Effector CD8-positive, alpha-beta T cell (primary cell): Measurements from ENCODE around the gene LIN9.
"Not testable (repeated sequence)": the region's sequence is repeated elsewhere in the genome, so short reads cannot be mapped to it uniquely, and the experiment has no call there.

ENCODE experiments used
- DNase-seq: peaks from one replicate; lab custom pipeline; 2025; lab: John Stamatoyannopoulos, UW

LIN9 gene

DNA sequence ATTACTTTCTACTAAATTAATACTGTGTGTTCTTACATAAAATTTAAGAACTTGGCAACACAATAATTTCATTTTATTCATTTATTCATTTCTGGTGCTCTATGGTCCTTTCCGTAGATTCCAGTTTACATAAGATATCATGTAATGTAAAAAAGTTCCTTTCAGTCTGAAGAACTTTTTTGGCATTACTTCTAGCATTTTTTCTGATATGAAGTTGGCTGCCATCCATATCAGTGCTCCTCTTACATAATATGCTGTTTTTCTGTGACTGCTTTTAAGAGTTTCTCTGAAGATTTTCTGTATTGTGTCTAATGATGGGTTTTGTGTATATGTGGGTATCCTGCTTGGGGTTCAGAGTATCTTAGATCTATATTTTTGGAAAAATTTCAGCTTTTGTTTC lies 34.8 kb downstream of the LIN9 start:
- no peak for DNase-seq

DNA sequence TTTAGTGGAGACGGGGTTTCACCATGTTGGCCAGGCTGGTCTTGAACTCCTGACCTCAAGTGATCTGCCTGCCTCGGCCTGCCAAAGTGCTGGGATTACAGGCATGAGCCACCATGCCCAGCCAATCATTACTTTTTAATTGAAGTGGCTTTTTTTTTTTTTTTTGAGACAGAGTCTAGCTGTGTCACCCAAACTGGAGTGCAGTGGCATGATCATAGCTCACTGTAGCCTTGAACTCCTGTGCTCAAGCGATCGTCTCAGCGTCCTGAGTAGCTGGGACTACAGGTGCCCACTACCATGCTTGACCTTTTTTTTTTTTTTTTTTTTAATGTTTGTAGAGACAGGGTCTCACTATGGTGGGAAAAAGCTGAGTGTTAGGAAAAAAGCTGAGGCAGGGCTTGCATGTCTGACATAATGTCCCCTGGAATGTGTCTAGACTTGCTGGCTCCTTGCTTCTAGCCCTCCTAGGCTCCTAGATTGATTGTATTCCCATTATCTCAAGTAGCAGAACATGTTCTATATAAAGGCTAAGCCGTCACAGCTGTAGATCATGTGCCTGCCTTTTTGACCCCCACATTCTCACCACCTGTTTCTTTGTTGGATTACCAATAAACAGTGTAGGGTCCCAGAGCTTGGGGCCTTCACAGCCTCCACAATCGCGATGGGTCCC lies 36.6 kb downstream of the LIN9 start:
- DNase-seq = not testable (repeated sequence)

DNA sequence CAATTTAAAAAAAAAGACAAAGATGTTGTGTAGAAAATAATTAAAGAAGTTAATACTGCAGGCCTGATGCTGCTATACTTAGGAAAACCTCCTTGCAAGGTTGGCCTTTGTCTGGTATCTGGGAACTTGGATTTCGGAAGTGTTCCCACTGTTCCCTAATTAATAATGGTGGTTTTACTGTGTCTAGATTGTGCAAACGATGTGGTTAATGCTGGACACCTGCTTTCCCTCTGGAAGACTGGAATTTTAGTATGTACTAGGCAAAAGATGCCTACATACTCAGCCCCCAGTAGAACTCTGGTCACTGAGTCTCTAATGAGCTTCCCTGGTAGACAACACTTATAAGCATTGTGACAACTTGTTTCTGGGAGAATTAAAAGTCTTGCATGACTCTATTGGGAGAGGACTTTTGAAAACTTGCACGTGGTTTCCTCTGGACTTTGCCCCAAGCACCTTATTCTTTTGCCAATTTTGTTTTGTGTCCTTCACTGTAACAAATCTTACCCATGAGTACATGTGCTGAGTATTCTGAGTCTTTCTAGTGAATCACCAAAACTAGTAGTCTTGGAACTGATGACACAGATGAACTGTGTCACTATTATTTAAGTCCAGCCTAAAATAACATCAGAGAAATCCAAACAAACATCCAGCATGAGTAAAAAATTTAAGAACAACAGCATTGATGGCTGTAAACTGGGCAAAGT lies 40.4 kb downstream of the LIN9 start:
- DNase-seq = no peak

DNA sequence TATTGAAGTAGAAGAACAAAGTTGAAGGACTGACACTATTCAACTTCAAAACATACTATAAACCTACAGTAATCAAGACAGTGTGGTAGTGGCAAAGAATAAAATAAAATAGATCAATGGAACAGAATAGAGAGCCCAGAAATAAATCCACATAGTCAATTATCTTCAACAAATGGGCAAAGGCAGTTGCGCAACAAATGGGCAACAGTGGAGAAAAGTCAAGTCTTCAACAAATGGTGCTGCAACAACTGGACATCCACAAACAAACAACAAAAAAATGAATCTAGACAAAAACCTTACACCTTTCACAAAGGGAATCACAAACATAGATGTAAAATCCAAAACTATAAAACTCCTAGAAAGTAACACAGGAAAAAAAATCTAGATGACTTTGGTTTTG lies 47.1 kb downstream of the LIN9 start:
- DNase-seq = no peak

DNA sequence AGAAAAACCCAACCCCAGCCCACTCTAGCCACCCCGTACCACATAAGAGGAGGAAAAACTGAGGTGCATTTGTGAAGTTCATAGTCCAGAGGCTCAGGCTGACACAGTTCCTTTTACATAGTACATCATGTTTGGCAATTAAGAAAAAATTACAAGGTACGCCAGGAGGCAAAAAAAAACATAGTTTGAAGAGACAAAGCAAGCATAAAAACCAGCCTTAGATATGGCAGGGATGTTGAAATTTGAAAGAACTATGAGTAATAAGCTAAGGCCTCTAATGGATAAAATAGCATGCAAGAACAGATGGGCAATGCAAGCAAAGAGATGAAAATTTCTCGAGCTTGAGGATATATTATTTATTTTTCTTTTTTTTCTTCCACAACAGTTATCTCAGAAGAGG lies 53.6 kb downstream of the LIN9 start:
- no peak for DNase-seq

DNA sequence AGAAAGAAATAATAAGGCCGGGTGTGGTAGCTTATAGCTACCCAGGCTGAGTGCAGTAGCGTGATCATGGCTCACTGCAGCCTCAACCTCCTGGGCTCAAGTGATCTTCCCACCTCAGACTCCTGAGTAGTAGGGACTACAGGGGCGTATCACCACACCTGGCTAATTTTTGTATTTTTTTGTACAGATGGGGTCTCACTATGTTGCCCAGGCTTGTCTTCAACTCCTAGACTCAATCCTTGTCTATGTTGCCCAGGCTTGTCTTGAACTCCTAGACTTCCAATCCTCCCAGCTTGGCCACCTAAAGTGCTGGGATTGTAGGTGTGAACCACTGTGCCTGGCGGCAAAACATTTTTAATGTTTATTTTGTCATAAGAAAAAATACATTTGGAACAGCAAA lies 55.0 kb downstream of the LIN9 start:
- DNase-seq = no peak

DNA sequence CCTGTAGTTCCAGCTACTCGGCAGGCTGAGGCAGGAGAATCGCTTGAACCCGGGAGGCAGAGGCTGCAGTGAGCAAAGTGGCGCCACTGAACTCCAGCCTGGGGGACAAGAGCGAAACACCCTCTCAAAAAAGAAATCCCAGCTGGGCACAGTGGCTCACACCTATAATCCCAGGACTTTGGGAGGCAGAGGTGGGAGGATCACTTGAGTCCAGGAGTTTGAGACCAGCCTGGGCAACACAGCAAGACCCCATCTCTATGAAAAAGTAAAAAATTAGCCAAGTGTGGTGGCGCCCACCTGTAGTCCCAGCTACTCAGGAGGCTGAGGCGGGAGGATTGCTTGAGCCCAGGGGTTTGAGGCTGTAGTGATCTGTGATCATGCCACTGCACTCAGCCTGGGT lies 56.1 kb downstream of the LIN9 start:
- DNase-seq = not testable (repeated sequence)

DNA sequence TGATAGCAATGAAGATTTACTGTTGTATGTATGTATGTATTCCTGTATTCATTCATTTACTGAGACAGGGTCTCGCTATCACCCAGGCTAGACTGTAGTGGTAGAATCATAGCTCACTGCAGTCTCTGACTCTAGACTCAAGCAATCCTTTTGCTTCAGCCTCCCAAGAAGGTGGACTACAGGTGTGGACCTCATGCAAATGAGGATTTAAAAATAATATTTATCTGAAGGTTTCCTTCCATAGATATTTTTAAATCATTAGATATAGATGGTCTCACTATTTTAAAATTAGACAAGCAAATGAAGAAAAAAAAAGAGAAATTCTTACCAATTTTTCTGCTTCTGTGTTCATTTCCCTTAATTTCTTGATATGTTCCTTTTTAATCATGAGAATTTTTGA lies 58.5 kb downstream of the LIN9 start:
- no peak for DNase-seq

DNA sequence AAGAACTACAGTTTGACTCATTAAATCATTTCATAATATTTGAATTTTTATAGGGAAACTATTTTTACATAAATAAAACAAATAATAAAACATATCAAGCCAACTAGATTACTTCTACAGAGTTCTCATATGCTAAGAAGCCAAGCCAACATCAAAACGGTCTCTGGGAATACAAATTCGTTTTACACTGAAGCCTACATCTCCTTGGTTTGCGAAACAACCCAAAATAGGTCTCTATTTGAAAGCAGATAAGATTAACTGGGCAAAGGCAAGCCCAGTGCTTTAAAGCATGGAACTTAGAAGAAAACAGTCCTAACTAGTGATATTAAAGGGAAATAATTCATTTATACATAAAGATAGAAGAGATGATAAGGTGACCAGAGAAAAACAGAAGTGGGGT lies 60.2 kb downstream of the LIN9 start:
- no peak for DNase-seq

DNA sequence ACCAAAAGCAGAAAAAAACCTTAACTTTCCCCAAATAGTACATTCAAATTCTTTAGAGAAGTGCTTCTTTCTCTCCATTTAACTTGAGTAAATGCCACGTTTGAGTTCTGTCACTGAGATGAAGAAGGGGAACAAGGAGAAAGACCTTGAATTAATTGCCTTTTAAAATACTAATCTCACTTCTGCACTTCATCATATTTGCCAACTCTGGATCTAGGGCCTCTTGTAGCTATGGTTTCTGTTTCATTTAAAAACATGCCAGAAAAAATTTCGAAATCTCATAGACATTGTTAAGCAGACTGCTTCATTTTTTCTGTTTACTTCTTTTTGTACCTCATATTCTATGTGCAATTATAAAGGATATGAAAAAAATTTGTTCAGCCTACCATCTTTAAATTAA lies 60.9 kb downstream of the LIN9 start:
- no peak for DNase-seq

DNA sequence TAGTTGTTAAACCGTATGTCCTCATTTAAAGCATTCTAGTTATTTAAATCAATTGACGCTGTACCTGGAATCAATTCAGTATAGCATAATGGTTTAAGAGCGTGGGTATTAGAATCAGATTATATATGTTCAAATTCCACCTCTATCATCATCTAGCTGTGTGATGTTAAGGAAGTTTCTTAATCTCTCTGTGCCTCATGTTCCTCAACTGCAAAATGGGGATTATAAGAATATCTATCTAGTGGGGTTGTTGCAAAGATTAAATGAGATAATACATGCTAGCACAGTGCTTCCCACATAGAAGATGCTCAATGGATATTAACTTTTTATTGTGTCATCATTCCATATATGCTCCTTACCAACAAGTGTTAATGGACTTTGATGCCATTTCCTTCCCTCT lies 69.5 kb downstream of the LIN9 start:
- DNase-seq = no peak

DNA sequence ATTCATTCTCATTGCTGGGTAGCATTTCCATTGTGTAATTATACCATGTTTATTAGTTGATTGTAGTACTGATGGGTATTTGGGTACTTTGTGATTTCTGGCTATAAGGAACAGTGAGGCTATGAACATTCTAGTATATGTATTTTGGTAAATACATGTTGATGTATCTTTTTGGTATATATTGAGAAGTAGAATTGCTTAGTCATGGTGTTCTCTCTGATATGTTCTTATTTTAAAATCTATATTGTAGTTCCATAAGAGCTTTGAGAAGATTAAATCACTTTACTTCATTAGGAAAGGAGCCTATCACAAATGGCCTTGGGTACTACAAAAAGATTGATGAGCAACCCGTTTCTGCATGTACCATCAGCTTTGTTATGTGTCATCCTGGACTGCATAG lies 72.1 kb downstream of the LIN9 start:
- no peak for DNase-seq

DNA sequence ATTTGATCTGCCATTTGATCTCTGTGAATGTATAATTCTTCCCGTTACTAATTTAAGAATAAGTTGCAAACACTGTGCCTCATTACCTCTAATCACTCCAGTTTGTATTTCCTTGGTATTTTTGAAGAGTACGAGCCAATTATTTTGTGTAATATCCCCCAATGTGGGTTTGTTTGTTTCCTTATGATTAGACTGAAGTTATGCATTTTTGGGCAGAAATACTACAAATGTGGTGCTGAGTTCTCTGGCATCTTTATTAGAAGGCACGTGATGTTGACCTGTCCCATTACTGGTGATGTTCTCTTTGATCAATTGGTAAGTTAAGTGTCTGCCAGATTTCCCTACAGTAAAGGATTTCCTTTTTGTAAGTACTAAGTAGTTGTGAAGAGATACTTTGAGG lies 75.2 kb downstream of the LIN9 start:
- no peak for DNase-seq

DNA sequence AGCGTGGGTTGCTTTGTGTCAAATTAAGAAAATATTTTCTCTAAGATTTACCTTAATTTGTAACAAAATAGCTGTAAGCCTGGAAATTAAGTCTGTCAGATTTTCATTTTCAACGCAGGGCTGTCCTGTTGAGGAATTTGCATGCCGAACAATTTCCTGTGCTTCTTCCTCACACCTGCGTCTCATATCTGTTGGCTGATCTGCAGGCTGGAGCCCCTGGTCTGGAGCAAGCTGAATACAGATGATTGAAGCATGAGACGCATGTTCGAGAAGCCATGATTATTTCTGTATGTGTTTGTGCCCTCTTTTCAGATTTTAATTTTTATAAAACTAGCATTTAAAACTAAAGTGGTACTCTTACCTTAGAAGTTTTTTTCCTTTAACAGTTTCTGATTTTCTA lies 75.7 kb downstream of the LIN9 start:
- no peak for DNase-seq

DNA sequence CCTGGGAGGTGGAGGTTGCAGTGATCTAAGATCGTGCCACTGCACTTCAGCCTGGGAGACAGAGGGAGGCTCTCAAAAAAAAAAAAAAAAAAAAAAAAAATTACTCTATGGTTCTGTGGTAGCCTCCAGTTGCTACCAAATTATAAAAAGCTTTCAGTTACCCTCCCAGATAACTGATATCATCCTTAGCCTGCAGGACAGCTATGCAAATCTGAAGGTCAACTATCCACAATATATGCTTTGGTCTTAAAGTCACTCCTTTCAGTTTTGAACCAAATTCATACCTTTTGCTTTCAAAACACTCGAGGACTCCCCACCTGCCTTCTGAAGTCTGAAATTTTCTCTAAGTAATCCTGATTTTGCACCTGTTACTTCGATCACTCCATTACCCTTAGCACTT lies 82.4 kb downstream of the LIN9 start:
- no peak for DNase-seq

DNA sequence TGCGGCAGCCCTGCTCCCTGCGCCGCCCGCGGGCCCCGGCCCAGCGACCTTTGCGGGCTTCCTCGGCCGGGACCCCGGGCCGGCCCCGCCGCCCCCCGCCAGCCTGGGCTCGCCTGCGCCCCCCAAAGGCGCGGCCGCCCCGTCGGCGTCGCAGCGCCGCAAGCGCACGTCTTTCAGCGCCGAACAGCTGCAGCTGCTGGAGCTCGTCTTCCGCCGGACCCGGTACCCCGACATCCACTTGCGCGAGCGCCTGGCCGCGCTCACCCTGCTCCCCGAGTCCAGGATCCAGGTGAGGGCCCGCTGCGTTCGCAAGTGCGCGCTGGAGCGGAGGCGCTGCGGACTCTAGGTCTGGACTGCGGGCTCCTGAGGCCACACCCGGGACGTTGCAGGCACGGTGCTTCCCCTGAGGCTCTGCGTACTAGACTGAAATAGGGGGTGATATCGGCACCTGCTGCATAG lies 85.1 kb downstream of the LIN9 start:
- DNase-seq = no peak

DNA sequence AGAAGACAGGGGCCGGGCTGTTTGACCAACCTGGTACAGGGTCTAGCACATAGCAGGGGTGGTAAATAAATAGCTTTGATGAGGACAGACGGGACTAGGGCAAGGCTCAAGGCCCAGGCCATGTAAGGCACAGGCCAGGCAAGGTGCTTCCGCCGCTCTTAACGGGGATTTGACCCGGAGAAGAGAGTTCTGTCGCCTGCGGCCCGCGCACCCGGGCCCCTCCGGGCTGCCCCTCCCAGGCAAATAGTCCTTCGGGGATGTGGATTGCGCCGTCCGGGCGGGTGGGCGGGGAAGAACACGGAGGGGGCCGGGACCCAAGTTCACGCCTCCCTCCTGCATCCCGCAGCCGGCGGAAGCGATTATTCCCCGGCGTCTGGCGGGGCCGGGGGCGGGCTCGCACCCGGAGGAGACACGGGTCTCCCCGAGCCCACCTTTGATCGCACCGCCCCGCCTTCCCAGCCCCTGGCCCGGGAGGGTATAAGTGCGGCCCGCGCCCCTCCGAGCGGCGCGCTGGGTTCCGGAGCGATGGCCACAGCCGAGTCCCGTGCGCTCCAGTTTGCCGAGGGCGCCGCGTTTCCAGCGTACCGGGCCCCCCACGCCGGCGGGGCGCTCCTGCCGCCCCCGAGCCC lies 85.7 kb downstream of the LIN9 start, which contains the start of gene MIXL1:
MIXL1 (plus strand) TSS at position 508 of the 629 bp plus-strand sequence; CDS start at position 526, 18 bp downstream.
- no peak for DNase-seq

DNA sequence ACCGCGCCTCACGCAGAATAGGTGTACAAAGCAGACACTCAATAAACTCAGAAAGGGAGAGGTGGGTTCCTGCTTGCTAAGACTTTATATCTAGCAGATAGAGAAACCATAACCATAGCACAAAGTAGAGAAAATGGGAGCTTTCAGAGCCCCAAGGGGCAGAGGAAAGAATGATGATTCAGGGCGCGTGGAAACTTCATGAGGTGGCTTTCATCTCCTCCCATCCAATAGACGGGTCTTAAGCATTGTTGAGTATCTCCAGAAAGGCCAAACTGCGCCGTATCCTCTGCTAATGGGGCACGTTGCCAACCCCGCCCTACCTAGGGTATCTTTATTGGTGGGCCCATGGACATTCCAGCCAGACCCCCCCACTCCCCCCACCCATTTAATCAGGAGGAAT lies 86.3 kb downstream of the LIN9 start:
- DNase-seq = no peak

DNA sequence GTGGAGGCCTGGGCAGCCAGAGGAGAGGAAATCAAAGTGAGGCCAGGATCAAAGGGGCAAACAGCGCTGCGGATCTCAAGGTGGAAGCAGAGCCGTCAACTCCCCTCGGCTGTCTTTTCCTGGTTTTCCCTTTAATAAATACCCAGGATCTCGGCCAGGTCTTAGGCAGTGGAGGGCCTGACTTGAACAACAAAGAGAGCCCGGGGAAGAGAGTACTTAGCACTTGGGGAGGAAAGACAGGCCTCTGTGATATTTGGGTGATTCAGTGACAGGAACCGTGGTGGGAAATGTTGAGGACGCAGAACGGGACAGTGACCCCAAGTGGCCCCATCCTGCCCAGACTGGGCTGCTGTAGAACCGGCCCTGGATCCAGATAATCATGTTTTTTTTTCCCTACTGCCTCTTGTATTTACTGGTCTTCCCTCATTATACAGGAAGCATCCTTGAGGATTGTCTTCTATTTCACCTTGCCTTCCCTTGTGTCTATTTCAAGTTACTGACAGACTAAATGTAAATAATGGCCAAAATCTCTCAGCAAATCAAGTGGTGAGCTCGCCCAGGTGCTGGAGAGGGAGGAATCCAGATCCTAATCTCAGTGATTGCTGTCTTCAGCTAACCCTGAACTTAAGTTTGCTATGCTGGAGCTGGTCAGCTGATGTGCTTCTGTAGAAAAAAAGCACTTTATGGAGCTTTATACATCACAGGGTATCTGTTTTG lies 88.3 kb downstream of the LIN9 start:
- no peak for DNase-seq

DNA sequence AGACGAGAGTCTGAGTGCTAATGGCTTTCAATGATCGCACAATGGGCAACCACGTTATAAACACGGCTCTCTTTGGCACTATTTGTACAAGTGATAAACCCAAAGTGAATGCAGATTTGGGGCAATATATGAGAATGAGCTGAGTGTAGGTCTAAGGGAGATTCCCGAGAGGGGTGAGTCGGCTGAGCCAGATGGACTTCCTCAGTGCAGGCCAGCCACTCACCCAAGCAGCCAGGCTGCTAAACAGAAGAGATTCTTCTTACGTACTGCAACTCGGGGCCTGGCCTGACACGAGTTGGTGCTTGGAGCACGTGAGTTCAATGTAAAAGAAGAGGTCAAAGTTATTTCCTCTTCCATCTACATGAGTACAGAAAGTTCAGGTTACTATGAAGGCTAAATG lies 91.7 kb downstream of the LIN9 start:
- DNase-seq = no peak

DNA sequence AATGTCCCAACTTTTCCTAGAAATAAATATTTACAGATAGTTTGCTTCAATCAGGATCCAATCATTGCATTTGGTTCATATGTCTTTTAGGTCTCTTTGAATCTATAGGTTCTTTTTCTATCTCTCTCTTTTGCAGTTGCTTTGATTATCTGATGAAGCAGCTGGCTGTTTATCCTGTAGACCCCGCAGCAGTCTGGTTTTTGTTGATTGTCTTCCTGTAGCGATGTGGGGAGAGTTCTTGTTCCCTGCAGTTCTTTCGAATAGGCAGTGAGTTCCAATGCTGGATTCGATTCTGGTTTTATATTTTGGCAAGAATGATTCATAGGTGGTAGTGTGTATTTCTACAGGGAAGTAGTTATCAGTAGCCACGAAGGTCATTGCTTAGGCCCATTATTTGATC lies 92.9 kb downstream of the LIN9 start:
- no peak for DNase-seq

DNA sequence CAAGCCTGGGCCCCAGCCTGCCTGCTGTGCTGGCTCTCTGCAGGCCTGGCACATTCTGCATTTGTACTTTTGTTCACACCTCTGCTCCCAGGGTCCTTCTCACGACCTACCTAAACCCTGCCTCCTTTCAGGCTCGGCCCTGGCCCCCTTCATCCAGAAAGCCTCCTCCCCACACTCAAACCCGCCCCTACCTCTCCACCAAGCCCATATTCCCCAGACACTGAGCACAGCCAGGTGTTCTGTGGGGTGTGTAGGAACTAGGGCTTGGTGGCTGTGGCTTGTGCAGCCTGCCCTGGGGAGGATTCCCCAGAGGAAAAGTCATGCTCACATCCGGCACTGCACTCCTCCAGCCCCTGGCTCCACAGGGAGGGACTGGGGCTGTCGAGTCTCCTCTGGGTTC lies 93.7 kb downstream of the LIN9 start:
- DNase-seq = no peak

DNA sequence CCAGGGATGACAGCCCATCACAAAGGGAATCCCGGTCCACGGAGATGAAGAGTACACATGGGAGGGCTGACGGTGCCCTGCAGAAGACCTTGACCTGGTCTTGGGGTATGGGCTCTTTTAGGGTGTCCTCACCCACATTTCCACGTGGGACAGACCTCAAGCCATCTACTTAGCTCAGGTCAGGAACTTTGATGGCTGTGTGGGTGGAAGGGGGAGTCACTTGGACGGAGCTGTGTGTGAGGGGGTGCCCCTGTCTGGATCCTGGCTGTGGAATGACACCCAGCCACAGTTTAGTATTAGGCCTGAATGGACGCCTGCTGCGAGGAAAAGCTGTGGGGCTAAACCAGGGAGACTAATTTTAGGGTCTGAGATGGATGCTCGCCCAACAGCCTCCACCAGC lies 96.4 kb downstream of the LIN9 start:
- DNase-seq = no peak
